PC-9 (cell line): Measurements from ENCODE around the gene XRCC6. TPM values are rescaled to one million over a fixed set of nuclear protein-coding genes. Genes with fewer than 3 reads are reported as not detected.

Source experiments
- BruUV-seq: library from RNA; stranded (reverse); fragments of 400-500 nt; replicated peaks from 2 replicates; lab custom pipeline; 2021; lab: Mats Ljungman, UMichigan
- CTCF ChIA-PET: fragments of 300-600 bp; sonication (Branson Sonifier 250); formaldehyde crosslinking; loops from one replicate; lab custom pipeline; 2022; ENCODE audit warnings: antibody characterized with exemption; lab: Charles Lee
- POLR2A ChIA-PET: fragments of 300-600 bp; sonication (Branson Sonifier 250); formaldehyde crosslinking; loops from one replicate; lab custom pipeline; 2022; ENCODE audit warnings: antibody characterized with exemption; ENCODE audit not compliant: unreplicated experiment; lab: Charles Lee
- DNase-seq, 2 experiments: peaks; one replicate each; pipeline versions ENCODE4 v3.0.0 to v3.0.0-alpha.2; 2015 to 2022; ENCODE audit warnings: mixed read lengths in 1 of 2
- H2AFZ ChIP-seq: fragments of 200-600 bp; sonication (generic); 2 replicates; pipeline ENCODE4 v1.8.1; 2017; ENCODE audit warnings: antibody characterized with exemption
- H3F3A ChIP-seq: fragments of 200-600 bp; sonication (generic); 2 replicates; pipeline ENCODE4 v1.8.1; 2017; ENCODE audit warnings: antibody characterized with exemption, mild to moderate bottlenecking, low read depth; ENCODE audit not compliant: insufficient read depth
- H3K27ac ChIP-seq: fragments of 200-600 bp; sonication (generic); 2 replicates; pipeline ENCODE4 v1.6.1; 2016; ENCODE audit warnings: mixed run types
- H3K27me3 ChIP-seq: fragments of 200-600 bp; sonication (generic); 2 replicates; pipeline ENCODE4 v1.6.1; 2016; ENCODE audit warnings: low read depth, mixed run types; ENCODE audit not compliant: insufficient read depth
- H3K36me3 ChIP-seq: fragments of 200-600 bp; sonication (generic); 2 replicates; pipeline ENCODE4 v1.6.1; 2016; ENCODE audit warnings: low read depth, mixed run types
- H3K4me1 ChIP-seq: fragments of 200-600 bp; sonication (generic); replicated peaks from 2 replicates; pipeline ENCODE4 v1.6.1; 2016; ENCODE audit warnings: mixed run types; ENCODE audit not compliant: insufficient read depth
- H3K4me2 ChIP-seq: fragments of 200-600 bp; sonication (generic); 2 replicates; pipeline ENCODE4 v1.6.1; 2017; ENCODE audit warnings: mixed run types
- H3K4me3 ChIP-seq: fragments of 200-600 bp; sonication (generic); 2 replicates; pipeline ENCODE4 v1.6.1; 2016; ENCODE audit warnings: mixed run types
- H3K79me2 ChIP-seq: fragments of 200-600 bp; sonication (generic); 2 replicates; pipeline ENCODE4 v1.6.1; 2017; ENCODE audit warnings: low read depth, mixed run types
- H3K9me2 ChIP-seq: fragments of 200-600 bp; sonication (generic); 2 replicates; pipeline ENCODE4 v1.8.1; 2017; ENCODE audit warnings: mild to moderate bottlenecking; ENCODE audit not compliant: insufficient read depth
- H3K9me3 ChIP-seq: fragments of 200-600 bp; sonication (generic); 2 replicates; pipeline ENCODE4 v1.8.1; 2016; ENCODE audit warnings: low read depth; ENCODE audit not compliant: insufficient read depth
- H4K20me1 ChIP-seq: fragments of 200-600 bp; sonication (generic); 2 replicates; pipeline ENCODE4 v1.8.1; 2017; ENCODE audit not compliant: insufficient read depth
- CTCF ChIP-seq: fragments of 200-600 bp; sonication (generic); conservative IDR thresholded peaks from 2 replicates; pipeline ENCODE4 v1.6.1; 2017; ENCODE audit warnings: mixed run types, antibody characterized with exemption, mild to moderate bottlenecking, moderate library complexity
- EZH2 ChIP-seq: fragments of 200-600 bp; sonication (generic); IDR thresholded peaks from 2 replicates; pipeline ENCODE4 v1.8.0; 2017; ENCODE audit warnings: antibody characterized with exemption, low read depth
- intact Hi-C: fragments of 100-400 bp; cut with micrococcal nuclease; formaldehyde crosslinking; loops from one replicate; pipeline ENCODE4 v1.10.0; 2022; ENCODE audit not compliant: unreplicated experiment
- total RNA-seq: library from RNA; stranded (reverse); gene quantifications from 2 replicates; pipeline ENCODE4 v1.2.3, GENCODE V29; 2021

The XRCC6 gene
- total RNA-seq, 1 experiment from 2014 or later, result 486 TPM

GRCh38 chr22:41681616-41682015, 60.5 kb downstream of the XRCC6 start:
- Histone ChIP-seq H3K79me2 (peaks cover 95% of the 10 kb centered on the region), H3K9me3 (no peaks in the 10 kb centered on the region), H2AFZ (no peak overlapping the region), H3F3A (peaks cover 48% of the 10 kb centered on the region), H3K4me1 (peaks cover 17% of the 10 kb centered on the region; the same call in 1 of the 2 replicates), H3K4me3 (peak overlapping the region; percentile 65), H4K20me1 (peaks cover 85% of the 10 kb centered on the region), H3K27ac (no peak overlapping the region), H3K27me3 (no peaks in the 10 kb centered on the region), H3K9me2 (no peaks in the 10 kb centered on the region), H3K36me3 (peaks cover 30% of the 10 kb centered on the region; the same call in 1 of the 2 replicates), H3K4me2 (peak overlapping the region; percentile 68)
- intact Hi-C loops, result no loop called here
- POLR2A ChIA-PET, result no interaction called here
- TF ChIP-seq EZH2, result no peak
- TF ChIP-seq CTCF, result no peak
- no peak for DNase-seq
- BruUV-seq, result no TSS peak
- CTCF ChIA-PET, result no interaction called here

- intact Hi-C loops, result no loop called here
- Histone ChIP-seq H4K20me1 (peaks cover 82% of the 10 kb centered on the region), H2AFZ (peak overlapping the region; percentile 71), H3K4me3 (peak overlapping the region; percentile 65), H3K4me2 (peak overlapping the region; percentile 68), H3K27ac (peak overlapping the region; percentile 59), H3F3A (peaks cover 43% of the 10 kb centered on the region), H3K36me3 (peaks cover 30% of the 10 kb centered on the region; the same call in 1 of the 2 replicates), H3K9me3 (no peaks in the 10 kb centered on the region), H3K79me2 (peaks cover 99% of the 10 kb centered on the region), H3K9me2 (no peaks in the 10 kb centered on the region), H3K27me3 (no peaks in the 10 kb centered on the region), H3K4me1 (peaks cover 22% of the 10 kb centered on the region)
- no peak for TF ChIP-seq CTCF
- no peak for TF ChIP-seq EZH2
- peak; percentile 64 to 85 for DNase-seq
- ChIA-PET POLR2A (no interaction called here), CTCF (no interaction called here)
- TSS peak; percentile 37 for BruUV-seq
Observed at GRCh38 chr22:41682033-41682807, 61.1 kb downstream of the XRCC6 start.

- no peaks in the 10 kb centered on the region for H3K27me3 ChIP-seq
- BruUV-seq, result TSS peak; percentile 77
- H3K4me1 ChIP-seq, result peaks cover 26% of the 10 kb centered on the region
- peak overlapping the region; percentile 68 for H3K4me2 ChIP-seq
- TF ChIP-seq CTCF (no peak), EZH2 (no peak)
- H3K4me3 ChIP-seq, result peak overlapping the region; percentile 65; the same call in 1 of the 2 replicates
- H3K27ac ChIP-seq, result peak overlapping the region; percentile 59
- peaks cover 37% of the 10 kb centered on the region for H3F3A ChIP-seq
- H2AFZ ChIP-seq, result no peak overlapping the region
- H3K9me2 ChIP-seq, result no peaks in the 10 kb centered on the region
- H3K9me3 ChIP-seq, result no peaks in the 10 kb centered on the region
- peaks cover 99% of the 10 kb centered on the region for H3K79me2 ChIP-seq
- peaks cover 76% of the 10 kb centered on the region for H4K20me1 ChIP-seq
- peaks cover 30% of the 10 kb centered on the region; the same call in 1 of the 2 replicates for H3K36me3 ChIP-seq
- DNase-seq, result no peak
- CTCF ChIA-PET, result no interaction called here
- POLR2A ChIA-PET, result interaction anchor here (0.8 kb wide), 1 partner anchor 34 kb away, joined by 5 read pairs; no protein-coding TSS in a partner anchor
- intact Hi-C loops, result no loop called here
Observed at GRCh38 chr22:41683052-41683451, 62.0 kb downstream of the XRCC6 start.
